Tibial nerve (tissue), 4 donors: ENCODE results near the gene PPP2R2D.

Experiments used
- EP300 ChIP-seq, 2 donors: sonication (generic); formaldehyde crosslinking; IDR thresholded peaks; one replicate each; pipeline ENCODE4 v1.6.1; 2017; ENCODE audit warnings: antibody characterized with exemption in 2 of 2, mild to moderate bottlenecking in 1 of 2
- POLR2A ChIP-seq, 2 donors: fragments of 450-650 bp; IDR thresholded peaks; one replicate each; pipeline ENCODE4 v1.6.1; 2017; ENCODE audit warnings: antibody characterized with exemption in 2 of 2, mild to moderate bottlenecking in 2 of 2, moderate library complexity in 2 of 2
- TF ChIP-seq, protein P1 (sequence below), 5 experiments: fragments of 200-600 bp in 3 of 5; fragments of 450-650 bp in 2 of 5; sonication (generic) in 3 of 5; IDR thresholded peaks; one replicate each; pipeline ENCODE4 v1.5.1; 2016 to 2019; ENCODE audit warnings: antibody characterized with exemption in 5 of 5, mild to moderate bottlenecking in 3 of 5, moderate library complexity in 2 of 5

DNA sequence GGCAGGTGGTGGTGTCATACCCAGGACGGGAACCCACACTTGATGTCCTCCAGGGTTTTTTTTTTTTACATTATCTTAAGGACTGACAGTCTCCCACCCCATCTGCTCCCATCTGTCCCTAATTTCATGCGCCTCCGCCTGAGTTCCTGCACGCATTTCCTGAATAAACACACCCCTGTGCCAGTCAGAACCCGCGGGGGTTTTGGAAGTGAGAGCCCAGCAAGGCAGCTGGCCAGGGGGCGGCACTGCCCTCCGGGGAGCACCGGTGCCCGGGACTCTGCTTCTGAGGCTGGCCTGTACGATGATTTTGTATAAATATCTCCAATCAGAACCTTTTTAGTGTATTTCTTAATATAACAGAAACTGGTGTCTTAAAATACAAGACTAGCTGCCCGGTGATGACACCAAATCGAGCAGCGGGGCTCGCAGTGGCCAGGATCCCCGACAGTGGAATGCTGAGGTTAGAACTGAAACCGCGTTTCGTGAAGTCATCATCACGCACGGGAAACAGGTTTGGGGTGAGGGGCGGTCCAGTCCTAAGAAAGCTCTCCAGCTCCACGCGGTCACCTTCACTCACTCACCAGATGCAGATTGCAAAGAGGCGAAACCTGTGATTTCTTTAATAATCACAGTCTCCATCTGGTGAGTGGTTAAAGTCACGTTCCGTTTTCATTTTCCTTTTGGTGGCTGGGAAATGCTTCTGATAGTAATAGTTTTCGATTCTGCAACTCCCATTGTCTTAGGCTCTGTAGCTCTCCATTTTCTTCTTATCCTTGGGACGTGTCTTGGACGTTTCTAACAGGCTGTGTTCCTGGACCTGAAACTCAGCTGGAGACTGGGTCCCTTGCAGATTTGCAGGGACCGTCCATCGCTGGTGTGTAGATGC, 61.2 kb downstream of the PPP2R2D start:
- TF ChIP-seq, protein P1, sequence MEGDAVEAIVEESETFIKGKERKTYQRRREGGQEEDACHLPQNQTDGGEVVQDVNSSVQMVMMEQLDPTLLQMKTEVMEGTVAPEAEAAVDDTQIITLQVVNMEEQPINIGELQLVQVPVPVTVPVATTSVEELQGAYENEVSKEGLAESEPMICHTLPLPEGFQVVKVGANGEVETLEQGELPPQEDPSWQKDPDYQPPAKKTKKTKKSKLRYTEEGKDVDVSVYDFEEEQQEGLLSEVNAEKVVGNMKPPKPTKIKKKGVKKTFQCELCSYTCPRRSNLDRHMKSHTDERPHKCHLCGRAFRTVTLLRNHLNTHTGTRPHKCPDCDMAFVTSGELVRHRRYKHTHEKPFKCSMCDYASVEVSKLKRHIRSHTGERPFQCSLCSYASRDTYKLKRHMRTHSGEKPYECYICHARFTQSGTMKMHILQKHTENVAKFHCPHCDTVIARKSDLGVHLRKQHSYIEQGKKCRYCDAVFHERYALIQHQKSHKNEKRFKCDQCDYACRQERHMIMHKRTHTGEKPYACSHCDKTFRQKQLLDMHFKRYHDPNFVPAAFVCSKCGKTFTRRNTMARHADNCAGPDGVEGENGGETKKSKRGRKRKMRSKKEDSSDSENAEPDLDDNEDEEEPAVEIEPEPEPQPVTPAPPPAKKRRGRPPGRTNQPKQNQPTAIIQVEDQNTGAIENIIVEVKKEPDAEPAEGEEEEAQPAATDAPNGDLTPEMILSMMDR (IDR thresholded peaks at IDR 0.05): no peak
- TF ChIP-seq POLR2A (IDR thresholded peaks at IDR 0.05) (no peak), EP300 (IDR thresholded peaks at IDR 0.05) (no peak)
